GM19240 (cell line): ENCODE results near the gene TCEAL3.
"Not testable (repeated sequence)": the region's sequence is repeated elsewhere in the genome, so short reads cannot be mapped to it uniquely, and the experiment has no call there.

Source experiments
- DNase-seq: peaks from one replicate; pipeline ENCODE4 v3.0.0; 2011; ENCODE audit warnings: low spot score; ENCODE audit not compliant: insufficient read length

TCEAL3 gene, protein sequence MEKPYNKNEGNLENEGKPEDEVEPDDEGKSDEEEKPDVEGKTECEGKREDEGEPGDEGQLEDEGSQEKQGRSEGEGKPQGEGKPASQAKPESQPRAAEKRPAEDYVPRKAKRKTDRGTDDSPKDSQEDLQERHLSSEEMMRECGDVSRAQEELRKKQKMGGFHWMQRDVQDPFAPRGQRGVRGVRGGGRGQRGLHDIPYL

DNA sequence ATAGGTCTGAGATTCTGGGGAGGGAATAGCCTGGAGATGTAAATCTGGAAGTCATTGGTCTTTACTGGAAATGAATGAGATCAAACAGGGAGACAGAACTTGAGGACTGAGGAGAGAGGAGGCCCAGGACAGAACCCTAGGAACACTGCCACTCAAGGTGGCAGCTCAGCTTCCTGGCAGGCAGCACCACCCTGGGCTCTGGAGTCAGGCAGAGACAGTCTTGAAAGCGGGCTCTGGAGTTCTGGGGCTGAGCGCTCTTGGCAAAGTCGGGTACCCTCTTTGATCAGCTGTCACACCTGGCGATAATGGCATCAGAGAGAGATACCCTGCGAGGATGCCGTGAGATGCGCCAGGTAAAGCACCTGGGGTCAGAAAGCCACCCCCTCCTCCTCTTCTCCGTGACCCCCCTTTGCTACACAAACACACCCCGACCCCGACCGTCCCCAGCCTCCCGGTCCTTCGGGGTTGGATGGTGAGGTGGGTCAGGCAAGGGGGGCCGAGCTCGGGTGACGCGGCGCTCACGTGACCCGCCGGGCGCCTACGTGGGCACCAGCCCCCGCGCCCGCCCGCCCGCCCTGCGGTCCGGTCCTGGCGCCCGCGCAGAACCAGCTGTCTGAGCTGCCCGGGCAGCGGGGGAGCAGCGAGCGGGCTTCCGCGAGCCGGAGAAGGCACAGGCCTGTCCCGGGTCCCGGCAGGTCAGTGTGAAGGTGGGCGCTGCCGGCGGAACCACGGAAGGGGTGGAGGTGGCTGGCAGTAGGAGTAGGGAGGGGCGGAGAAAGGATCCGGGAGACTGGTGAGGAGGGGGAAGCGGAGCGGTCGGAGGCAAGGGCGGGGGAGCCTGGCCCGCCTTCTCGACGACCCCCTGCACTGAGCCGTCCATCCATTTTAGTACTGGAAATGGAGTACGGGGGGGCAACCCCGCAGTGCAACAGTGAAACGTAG, at the start of gene TCEAL3:
Gene TCEAL3 (plus strand): TSS at position 600 of the 942 bp plus-strand sequence. CDS start 1,102 bp downstream, outside the sequence.
- DNase-seq, result no peak

DNA sequence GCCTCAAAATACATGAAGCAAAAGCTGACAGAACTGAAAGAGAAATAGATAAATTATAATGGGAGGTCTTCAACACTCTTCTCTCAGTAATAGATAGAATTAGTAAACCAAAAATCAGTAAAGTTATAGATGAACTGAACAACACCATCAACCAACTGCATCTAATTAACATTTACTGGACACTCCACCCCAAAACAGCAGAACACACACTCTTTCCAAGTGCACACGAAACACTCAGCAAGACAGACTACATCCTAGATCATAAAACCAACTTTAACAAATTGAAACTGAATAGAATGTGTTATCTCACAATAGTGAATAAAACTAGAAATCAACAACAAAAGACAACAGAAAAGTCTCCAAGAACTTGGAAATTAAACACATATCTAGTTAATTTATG, 47.5 kb upstream of the TCEAL3 start:
- no peak for DNase-seq

DNA sequence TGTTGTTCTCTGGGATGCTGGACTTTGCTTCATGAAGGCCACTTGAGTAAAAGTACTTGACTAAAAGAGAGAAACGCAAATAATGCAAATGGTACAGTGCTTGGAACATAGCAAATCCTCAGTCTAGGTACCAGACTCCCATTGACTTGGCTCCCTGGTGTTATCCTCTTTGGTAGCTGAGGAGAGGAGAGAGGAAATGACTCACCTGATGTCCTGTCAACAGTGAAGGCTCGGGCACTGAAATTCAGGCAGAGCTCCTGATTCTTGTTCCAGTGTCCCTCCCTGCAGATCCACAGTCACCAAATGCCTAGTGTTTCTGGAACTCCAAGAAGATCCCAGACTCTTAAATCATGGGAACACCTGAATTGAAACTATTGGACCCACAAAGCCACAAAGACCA, 45.0 kb upstream of the TCEAL3 start:
- DNase-seq, result no peak

DNA sequence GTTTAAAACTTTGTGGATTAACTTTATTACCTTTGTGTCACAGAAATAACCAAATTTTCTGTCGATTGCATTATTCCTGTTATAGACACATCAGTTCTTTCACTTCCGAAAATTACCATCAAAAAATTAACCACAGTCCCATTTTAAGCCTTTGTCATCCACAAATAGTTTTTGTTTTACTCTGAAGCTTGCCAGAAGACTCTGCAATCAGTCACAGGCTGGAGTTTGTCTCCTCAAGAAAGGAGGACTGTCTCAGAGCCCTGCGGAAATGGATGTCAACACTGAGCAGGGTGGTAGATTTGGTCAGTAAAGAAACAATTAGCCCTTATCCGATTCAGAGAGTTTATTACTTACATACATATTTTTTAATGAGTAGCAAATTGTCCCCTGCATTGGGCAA, 42.6 kb upstream of the TCEAL3 start:
- no peak for DNase-seq

DNA sequence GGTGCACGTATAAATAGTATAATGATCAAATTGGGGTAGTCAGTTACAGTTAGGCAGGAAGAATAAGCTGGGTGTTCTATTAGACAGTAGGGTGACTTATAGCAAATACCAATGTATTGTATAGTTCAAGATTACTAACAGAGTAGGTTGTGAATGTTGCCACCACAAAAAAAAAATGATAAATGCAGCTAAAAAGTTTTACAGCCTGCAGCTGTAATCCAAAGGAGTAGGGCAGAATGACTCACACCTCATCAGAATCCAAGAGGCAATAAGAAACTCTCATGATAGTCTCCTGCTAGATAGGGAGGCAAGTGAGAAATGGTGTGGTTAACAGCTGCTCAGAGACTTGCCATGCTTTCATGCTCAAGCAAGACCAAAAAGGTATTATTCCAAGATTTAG, 42.0 kb upstream of the TCEAL3 start:
- no peak for DNase-seq

DNA sequence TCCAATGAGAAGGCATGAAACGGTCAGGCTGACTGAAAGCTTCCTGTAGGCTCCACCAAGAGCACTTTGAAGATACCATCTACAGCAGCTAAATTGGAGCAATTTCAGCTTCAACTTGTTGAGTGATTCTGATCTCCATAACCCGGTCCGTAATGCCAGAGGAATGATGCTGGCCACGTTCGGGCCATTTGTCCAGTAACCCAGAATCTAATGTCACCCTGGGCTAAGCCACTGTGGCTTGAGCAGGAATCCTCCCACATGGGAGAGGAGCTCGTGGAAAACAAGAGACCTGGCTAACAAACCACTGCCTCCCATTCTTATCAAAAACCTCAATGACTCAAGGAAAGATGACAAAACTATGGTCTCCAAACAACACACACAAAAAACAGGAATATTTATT, 36.6 kb upstream of the TCEAL3 start:
- no peak for DNase-seq

DNA sequence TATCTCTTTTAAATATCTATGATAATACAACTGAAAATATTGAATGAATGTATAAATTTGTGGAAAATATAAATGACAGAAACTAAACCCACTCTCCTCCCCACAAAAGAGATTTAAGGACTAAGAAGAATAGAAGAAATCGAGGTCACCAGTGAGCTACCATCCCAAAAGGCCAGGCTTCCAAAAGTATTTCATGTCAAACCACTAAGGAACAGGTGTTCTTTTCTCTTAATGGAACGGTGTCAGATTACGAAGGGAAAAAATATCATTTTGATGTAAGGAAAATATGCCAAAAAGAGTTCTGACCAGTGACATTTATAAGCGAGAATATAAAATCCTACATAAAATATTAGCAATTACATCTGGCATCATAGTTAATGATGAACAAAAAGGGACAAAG, 36.0 kb upstream of the TCEAL3 start:
- no peak for DNase-seq

DNA sequence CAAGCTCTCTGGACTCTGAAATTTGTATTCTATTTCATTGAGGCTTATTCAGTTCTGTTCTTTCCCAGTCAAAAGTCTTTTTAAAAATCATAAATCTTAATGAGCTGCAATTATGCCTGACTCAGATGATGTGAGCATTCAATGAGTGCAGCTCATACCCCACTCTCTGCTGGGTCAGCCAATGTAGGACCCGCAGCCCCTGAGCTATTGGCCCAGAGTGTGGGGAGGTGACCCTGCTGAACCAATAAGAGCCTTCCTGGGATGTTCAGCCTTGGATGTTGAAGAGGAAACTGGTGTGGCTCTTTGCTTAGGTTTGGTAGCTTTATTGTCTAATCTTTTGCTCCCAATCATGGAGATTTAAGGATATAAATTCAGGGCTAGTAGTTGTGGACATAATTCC, 34.6 kb upstream of the TCEAL3 start:
- DNase-seq, result no peak

DNA sequence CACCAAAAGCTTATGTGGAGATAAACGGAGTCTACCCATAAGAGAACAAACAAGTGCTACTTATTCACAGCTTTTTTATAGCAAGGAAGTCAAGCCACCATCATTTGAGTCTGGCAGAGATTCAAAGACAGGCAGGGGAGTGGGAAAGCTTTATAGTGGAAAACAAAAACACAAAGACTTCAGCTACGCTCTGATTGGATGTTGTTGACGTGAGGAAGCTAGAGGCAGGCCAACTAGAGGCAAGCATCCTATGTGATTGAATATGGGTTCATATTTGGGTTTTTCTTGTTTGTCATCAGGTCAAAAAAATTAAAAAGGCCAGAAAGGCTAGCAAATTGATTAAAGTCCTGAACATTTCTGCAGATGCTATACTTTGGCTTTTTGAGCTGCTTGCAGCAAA, 23.2 kb upstream of the TCEAL3 start:
- DNase-seq, result no peak

DNA sequence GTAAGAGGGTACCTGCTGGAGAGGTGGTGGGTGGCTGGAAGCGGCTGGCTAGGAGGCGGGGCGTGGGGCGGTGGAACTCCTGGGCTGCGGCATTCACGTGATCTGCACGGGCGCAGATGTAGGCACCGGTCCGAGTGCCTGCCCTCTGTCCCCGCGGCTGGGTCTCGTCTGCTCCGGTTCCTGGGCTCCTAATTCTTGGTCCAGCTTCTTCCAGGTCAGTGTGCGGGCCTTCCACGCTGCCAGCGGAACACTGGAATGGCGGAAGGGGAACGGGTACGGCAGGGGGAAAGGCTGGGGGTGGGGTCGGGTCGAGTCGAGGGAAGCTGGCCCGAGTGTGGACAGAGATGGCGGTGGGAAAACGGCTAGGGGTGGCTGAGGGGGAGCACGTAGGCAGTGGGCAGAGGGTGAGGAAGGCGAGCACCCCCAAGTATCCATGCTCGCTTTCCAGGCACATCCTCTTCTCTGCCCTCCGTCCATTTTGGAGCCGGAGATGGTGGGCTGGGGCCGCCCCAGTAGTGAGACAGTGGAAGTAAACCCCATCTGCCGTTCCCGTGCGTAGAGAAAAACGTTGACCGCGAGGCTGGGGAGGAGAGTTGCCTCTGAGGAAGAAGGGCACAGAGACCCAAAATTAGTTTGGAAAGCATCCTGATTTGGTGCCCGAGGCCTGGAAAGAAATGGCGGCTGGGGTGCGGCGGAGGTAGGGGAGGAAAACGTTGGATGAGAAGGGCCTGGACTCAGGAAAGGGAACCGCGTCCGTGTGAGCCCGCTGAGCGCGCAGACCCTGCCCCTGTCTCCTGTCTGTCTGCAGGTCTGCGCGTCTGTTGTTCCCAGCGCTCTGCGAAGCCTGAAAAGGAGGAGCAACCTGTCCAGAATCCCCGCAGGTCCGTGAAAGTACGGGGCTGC, 22.1 kb upstream of the TCEAL3 start, which contains the start of gene TCEAL4:
Gene TCEAL4 (plus strand): TSS at position 105 of the 903 bp plus-strand sequence. CDS start 1,161 bp downstream, outside the sequence.
- no peak for DNase-seq

DNA sequence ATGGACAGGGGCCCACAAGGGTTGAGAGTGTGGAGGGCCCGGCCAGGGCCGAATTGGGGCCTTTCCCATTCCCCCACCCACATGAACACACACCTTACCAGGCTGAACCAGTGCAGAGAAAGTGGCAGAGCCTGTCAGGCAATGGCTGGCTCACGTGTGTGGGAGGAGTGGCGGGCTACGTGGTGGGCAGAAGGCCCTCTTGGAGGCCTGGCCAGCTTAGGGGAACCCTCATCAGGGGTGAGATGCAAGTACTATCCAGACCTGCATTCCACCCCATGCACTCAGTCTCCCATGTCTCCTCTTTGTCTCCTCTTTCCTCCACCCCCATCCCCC, 21.5 kb upstream of the TCEAL3 start:
- no peak for DNase-seq

DNA sequence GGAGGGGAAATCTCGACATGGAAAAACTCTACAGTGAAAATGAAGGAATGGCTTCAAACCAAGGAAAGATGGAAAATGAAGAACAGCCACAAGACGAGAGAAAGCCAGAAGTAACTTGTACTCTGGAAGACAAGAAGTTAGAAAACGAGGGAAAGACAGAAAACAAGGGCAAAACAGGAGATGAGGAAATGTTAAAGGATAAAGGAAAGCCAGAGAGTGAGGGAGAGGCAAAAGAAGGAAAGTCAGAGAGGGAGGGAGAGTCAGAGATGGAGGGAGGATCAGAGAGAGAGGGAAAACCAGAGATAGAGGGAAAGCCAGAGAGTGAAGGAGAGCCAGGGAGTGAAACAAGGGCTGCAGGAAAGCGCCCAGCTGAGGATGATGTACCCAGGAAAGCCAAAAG, 21.1 kb upstream of the TCEAL3 start:
- DNase-seq, result no peak

DNA sequence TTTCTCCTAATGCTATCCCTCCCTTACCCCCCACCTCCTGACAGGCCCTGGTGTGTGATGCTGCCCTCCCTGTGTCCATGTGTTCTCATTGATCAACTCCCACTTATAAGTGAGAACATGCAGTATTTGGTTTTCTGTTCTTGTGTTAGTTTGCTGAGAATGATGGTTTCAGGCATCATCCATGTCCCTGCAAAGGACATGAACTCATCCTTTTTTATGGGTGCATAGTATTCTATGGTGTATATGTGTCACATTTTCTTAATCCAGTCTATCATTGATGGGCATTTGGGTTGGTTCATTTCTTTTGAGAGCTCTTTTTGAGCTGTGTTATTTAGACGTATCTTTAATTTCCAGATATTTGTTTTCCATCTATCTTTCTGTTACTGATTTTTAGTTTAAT, 15.5 kb upstream of the TCEAL3 start:
- DNase-seq, result not testable (repeated sequence)

DNA sequence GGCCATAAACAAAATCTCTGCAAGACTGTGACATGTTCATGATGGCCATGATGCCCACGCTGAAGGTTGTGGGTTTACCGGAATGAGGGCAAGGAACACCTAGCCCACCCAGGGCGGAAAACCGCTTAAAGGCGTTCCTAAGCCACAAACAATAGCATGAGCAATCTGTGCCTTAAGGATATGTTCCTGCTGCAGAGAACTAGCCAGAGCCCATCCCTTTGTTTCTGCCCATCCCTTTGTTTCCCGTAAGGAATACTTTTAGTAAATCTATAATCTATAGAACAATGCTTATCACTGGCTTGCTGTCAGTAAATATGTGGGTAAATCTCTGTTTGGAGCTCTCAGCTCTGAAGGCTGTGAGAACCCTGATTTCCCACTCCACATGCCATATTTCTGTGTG, 12.6 kb upstream of the TCEAL3 start:
- not testable (repeated sequence) for DNase-seq

DNA sequence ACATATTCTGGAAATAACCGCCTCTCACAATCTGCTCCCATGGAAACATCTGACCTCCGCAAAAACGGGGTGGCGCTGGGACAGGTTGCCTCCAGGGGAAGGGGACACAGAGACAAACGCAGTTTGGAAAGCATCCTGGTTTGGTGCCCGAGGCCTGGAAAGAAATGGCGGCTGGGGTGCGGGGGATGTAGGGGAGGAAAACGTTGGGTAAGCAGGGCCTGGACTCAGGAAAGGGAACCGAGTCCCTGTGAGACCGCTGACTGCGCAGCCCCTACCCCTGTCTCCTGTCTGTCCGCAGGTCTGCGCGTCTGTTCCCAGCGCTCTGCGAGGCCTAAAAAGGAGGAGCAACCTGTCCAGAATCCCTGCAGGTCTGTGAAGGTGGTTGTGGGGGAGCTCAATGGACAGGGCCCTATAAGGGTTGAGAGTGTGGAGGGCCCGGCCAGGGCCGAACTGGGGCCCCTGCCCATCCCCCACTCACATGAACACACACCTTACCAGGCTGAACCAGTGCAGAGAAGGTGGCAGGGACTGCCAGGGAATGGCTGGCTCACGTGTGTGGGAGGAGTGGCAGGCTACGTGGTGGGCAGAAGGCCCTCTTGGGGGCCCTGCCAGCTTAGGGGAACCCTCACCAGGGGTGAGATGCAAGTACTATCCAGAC, 672 bp downstream of the TCEAL3 start:
- DNase-seq, result no peak

DNA sequence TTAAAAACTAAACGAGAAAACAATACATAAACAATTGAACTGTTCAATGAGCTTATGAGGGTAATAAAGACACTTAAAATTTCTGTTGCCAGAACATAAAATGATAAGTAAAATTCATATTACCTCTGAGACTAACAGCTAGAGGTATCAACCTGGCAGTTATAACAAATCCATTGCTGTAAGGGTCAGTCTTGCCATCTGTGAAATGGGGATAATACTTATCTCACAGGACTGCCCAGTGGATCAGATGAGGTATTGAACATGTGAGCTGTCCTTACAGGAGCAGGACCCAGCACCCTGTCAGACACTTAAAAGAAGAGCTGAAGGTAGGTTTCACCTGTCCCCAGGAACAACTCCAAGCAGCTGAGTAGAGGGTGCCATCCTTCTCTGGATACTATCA, 2.5 kb downstream of the TCEAL3 start:
- no peak for DNase-seq

DNA sequence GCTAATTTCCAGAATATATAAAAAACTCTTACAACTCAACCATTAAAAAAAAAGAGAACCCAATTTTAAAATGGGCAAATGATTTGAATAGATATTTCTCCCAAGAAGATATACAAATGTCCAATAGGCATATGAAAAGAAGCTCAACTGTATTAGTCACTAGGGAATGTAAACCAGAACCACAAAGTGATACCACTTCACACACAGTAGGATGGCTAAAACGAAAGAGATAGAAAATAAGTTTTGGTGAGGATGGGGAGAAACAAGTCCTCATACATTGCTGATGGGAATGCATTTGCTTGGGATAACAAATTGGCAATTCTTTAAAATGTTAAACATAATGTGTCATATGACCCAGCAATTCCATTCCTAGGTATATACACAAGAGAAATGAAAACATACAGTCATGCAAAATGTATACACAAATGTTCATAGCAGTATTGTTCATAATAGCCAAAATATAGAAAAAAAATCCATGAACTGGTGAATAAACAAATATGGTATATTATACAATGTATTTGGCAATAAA, 5.7 kb downstream of the TCEAL3 start:
- no peak for DNase-seq

DNA sequence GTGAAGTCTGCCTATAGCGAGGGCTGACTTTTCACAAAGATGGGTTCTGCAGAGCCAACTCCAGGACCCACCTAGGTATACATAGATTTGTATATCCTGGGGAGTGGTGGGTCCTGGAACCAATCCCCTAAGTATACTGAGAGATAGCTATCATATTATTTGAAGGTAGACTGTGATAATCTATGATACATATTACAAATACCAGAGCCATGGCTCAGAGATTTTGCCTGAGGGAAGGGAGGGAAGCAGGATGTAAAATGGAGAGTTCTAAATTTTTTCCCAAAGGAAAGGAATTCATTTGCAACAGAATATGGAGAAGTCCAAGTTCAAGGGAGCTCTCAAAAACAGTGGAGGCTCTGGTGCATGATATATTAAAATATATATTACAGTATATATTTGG, 7.2 kb downstream of the TCEAL3 start:
- no peak for DNase-seq

DNA sequence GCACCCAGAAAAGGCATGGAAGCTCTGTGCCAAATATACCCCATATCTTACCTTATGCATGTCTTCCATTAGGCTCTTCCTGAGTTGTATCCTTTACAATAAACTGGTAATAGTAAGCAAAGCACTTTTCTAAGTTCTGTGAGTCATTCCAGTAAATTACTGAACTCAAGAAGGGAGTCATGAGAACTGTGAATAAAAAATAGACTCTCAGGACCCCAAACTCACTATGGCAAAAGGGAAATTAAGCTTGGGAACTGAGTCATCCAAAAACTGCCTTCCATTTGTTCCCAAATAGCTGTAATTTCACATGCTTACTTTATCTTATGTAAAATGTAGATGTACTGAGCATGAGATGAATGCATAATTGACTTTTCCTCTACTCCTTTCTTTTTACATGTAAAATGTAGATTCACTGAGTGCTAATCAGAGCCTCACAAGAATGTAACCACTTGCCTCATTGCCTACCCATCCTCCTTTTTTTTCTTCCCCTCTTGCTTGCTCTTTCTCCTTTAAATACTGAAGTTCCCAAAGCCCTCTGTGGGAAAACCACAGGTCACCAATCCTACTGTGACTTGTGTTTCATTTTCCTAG, 8.1 kb downstream of the TCEAL3 start:
- no peak for DNase-seq

DNA sequence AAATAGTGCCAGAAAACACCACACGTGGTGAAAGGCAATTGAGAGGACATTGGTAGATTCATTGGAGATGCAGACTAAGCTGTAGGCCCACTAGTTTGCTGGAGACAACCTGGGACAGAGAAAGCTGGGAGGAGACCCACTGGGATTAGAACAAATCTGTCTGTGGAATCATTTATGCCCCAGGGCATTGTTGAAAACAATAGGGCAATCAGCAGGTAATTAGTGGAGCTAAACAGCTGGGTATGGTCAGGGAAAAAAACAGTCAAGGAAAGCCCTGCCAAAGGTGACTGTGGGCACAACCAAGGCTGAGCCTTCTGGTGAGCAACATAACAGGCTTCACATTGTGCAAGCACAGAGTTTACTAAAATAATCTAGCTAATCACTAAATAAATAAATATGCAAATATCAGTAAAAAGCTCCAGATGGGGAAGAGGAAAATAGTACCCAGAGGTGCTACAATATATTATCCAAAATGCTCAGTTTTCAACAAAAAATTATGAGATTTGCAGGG, 9.0 kb downstream of the TCEAL3 start:
- no peak for DNase-seq
